Measurements from ENCODE around the gene SCN3B.
A peak's percentile ranks its signal among the peaks of the same experiment; 100 is the strongest.

SCN3B gene

DNA sequence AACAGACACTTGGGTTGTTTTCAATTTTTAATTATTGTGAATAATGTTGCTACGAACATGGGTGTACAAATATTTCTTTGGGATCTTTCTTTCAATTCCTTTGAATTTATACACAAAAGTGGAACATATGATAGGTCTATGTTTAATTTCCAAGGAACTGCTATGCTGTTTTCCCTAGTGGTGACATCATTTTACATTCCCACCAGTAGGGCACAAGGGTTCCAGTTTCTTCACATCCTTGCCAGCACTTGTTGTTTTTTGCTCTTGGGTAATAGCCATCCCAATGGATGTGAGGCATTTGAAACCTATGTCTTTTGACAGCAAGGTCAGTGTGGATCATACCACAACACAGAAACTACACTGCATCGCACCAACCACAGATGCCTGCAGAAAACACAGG is 41.8 kb upstream of the SCN3B start:
- no peak overlapping the region for H3K4me3 ChIP-seq (ENCODE audit: low read depth, low read length)
- DNase-seq (ENCODE audit: low read depth) = no peak
- TF ChIP-seq, protein P1, sequence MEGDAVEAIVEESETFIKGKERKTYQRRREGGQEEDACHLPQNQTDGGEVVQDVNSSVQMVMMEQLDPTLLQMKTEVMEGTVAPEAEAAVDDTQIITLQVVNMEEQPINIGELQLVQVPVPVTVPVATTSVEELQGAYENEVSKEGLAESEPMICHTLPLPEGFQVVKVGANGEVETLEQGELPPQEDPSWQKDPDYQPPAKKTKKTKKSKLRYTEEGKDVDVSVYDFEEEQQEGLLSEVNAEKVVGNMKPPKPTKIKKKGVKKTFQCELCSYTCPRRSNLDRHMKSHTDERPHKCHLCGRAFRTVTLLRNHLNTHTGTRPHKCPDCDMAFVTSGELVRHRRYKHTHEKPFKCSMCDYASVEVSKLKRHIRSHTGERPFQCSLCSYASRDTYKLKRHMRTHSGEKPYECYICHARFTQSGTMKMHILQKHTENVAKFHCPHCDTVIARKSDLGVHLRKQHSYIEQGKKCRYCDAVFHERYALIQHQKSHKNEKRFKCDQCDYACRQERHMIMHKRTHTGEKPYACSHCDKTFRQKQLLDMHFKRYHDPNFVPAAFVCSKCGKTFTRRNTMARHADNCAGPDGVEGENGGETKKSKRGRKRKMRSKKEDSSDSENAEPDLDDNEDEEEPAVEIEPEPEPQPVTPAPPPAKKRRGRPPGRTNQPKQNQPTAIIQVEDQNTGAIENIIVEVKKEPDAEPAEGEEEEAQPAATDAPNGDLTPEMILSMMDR (IDR thresholded peaks at IDR 0.05; ENCODE audit: low read depth, low read length) = no peak
- TF ChIP-seq POLR2A (IDR thresholded peaks at IDR 0.05; ENCODE audit: extremely low read depth, insufficient read length) (no peak), MYC (IDR thresholded peaks at IDR 0.05; ENCODE audit: low read depth, low read length) (no peak)
- TF ChIP-seq, protein P2, sequence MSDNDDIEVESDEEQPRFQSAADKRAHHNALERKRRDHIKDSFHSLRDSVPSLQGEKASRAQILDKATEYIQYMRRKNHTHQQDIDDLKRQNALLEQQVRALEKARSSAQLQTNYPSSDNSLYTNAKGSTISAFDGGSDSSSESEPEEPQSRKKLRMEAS (IDR thresholded peaks at IDR 0.05; ENCODE audit: low read depth, low read length) = no peak

DNA sequence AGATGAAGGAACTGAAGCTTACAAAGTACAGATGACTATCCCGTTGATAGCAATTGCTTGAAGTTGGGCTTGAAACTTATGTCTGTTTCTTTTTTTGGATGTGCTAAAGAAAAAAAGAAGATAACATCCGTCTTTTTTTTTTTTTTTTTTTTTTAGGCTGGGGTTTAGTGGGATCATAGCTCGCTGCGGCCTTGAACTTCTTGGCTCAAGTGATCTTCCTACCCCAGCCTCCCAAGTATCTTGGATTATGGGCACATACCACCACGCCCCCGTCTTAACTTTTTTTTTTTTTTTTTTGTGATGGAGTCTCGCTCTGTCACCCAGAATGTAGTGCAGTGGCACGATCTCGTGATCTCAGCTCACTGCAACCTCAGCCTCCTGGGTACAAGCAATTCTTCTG is 40.8 kb upstream of the SCN3B start:
- DNase-seq (ENCODE audit: low read depth) = no peak
- TF ChIP-seq MYC (IDR thresholded peaks at IDR 0.05; ENCODE audit: low read depth, low read length) (no peak), POLR2A (IDR thresholded peaks at IDR 0.05; ENCODE audit: extremely low read depth, insufficient read length) (no peak)
- TF ChIP-seq, protein P1 (IDR thresholded peaks at IDR 0.05; ENCODE audit: low read depth, low read length) = no peak
- TF ChIP-seq, protein P2 (IDR thresholded peaks at IDR 0.05; ENCODE audit: low read depth, low read length) = no peak
- H3K4me3 ChIP-seq (ENCODE audit: low read depth, low read length) = no peak overlapping the region

DNA sequence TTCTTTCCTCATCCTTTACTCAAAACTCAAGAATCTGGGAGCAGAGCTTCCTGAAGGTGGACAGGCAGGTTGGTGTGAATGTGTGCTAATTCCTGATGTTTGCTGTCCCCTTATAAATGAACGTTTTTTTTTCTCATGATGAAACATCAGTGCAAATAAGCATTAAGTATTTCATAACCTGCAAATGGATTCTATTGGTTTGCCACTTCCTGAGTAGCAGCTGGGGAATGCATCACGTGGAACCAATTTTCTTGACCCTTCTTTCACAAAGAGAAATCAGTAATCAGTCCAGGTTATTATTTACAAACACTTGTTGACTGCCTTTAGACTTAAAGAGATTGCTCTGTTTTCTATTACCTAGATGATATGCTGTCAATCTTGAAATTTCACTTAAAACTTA is 40.1 kb upstream of the SCN3B start:
- no peak for TF ChIP-seq POLR2A (IDR thresholded peaks at IDR 0.05; ENCODE audit: extremely low read depth, insufficient read length)
- TF ChIP-seq, protein P1 (IDR thresholded peaks at IDR 0.05; ENCODE audit: low read depth, low read length) = no peak
- TF ChIP-seq, protein P2 (IDR thresholded peaks at IDR 0.05; ENCODE audit: low read depth, low read length) = peak; percentile 60; the same call in 1 of the 2 replicates
- DNase-seq (ENCODE audit: low read depth) = peak; percentile 63
- no peak overlapping the region for H3K4me3 ChIP-seq (ENCODE audit: low read depth, low read length)

DNA sequence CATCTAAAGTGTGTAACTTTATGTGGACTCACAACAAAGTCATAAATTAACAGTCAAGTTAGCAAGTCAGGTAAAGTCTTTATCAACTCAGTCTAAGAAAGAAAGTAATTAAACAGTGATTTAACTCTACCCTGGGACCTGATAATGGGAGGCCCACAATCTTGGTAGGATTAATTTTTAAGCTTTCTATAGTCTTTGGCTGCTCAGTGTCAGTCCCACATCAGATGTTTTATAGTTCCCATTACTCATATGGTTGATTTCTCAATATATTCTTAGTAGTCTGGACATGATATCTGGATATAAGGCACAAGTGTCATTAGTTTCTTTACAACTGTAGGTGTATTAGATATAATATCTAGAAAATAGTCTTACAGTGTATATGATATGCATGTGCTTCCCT is 38.5 kb upstream of the SCN3B start:
- no peak overlapping the region for H3K4me3 ChIP-seq (ENCODE audit: low read depth, low read length)
- TF ChIP-seq POLR2A (IDR thresholded peaks at IDR 0.05; ENCODE audit: extremely low read depth, insufficient read length) = no peak
- TF ChIP-seq, protein P2 (IDR thresholded peaks at IDR 0.05; ENCODE audit: low read depth, low read length) = no peak
- TF ChIP-seq MYC (IDR thresholded peaks at IDR 0.05; ENCODE audit: low read depth, low read length) = no peak
- TF ChIP-seq, protein P1 (IDR thresholded peaks at IDR 0.05; ENCODE audit: low read depth, low read length) = no peak
- no peak for DNase-seq (ENCODE audit: low read depth)

DNA sequence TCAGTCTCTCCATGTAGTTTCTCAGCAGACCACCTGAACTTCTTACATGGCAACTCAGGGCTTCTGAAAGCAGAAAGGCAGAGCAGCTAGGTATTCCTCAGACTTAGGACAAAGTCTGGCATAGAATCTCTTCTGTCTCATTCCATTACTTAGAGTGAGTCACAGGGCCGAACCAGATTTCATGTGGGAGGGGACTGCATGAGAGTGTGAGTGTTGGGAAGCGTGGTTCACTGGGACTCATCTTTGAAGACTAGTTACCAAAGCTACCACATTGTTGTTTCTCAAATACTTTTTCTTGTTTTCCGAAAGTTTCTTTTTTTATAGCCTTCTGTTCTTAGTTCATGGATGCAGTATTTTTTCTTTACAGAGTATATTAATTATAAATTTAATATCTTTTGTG is 36.1 kb upstream of the SCN3B start:
- no peak for DNase-seq (ENCODE audit: low read depth)
- no peak overlapping the region for H3K4me3 ChIP-seq (ENCODE audit: low read depth, low read length)
- no peak for TF ChIP-seq POLR2A (IDR thresholded peaks at IDR 0.05; ENCODE audit: extremely low read depth, insufficient read length)
- TF ChIP-seq, protein P1 (IDR thresholded peaks at IDR 0.05; ENCODE audit: low read depth, low read length) = no peak
- TF ChIP-seq, protein P2 (IDR thresholded peaks at IDR 0.05; ENCODE audit: low read depth, low read length) = no peak
- TF ChIP-seq MYC (IDR thresholded peaks at IDR 0.05; ENCODE audit: low read depth, low read length) = no peak

DNA sequence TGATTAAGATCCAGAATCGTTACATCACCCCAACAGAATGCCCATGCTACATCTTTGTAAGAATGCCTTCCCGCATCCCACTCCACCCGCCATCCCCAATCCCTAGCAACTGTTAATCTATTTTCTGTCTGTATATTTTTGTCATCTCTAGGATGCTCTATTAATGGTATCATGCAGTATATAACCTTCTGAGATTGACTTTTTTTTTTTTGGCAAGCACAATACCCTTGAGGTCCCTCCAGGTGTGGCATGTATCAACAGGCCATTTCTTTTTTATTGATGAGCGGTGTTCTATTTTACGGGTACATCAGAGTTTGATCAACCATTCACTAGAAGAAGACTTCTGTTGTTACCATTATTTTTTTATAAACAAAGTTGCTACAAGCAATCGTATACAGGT is 30.2 kb upstream of the SCN3B start:
- TF ChIP-seq, protein P2 (IDR thresholded peaks at IDR 0.05; ENCODE audit: low read depth, low read length) = no peak
- TF ChIP-seq POLR2A (IDR thresholded peaks at IDR 0.05; ENCODE audit: extremely low read depth, insufficient read length) (no peak), MYC (IDR thresholded peaks at IDR 0.05; ENCODE audit: low read depth, low read length) (no peak)
- TF ChIP-seq, protein P1 (IDR thresholded peaks at IDR 0.05; ENCODE audit: low read depth, low read length) = no peak
- H3K4me3 ChIP-seq (ENCODE audit: low read depth, low read length) = no peak overlapping the region

More for the DNA sequence above, 30.2 kb upstream of the SCN3B start:
- DNase-seq (ENCODE audit: low read depth) = no peak
